GM13976 (cell line): ENCODE results near the gene CACNA2D4.

Experiments used
- DNase-seq: peaks from one replicate; pipeline ENCODE4 v3.0.0; 2012; ENCODE audit warnings: low spot score
- in situ Hi-C: fragments of 300-500 bp; cut with MboI; formaldehyde crosslinking; loops from one replicate; pipeline ENCODE4 v1.12.0; 2022; ENCODE audit warnings: low sequenced_read_pairs, mixed read lengths, inconsistent platforms; ENCODE audit not compliant: unreplicated experiment
- TF ChIP-seq, protein P1 (sequence below): IDR thresholded peaks from 2 replicates; pipeline ENCODE4 v1.5.1; 2012; ENCODE audit warnings: borderline replicate concordance, mild to moderate bottlenecking; ENCODE audit not compliant: insufficient read depth; ENCODE audit errors: extremely low read depth, missing control alignments, control extremely low read depth

The CACNA2D4 gene

DNA sequence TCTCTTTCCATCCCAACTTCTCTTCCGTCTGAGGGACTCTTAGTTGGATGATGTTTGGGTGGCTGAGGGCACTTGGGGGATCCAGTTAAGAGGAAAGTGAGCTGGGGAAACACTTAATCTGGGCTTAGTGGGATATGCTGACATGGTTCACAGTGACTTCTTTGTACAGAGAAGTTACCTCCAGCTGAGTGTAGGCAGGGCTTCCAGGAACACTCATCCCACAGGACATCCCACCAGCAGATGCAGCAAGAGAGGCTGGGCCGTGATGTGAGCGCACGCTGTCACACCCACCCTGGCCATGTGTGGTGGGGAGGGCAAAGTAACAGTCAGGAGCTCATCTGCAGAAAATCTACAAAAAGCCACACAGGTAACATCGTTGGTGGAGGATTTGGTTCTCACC lies 832 bp upstream of the CACNA2D4 start:
- DNase-seq: no peak
- in situ Hi-C loops: no loop called here
- TF ChIP-seq, protein P1, sequence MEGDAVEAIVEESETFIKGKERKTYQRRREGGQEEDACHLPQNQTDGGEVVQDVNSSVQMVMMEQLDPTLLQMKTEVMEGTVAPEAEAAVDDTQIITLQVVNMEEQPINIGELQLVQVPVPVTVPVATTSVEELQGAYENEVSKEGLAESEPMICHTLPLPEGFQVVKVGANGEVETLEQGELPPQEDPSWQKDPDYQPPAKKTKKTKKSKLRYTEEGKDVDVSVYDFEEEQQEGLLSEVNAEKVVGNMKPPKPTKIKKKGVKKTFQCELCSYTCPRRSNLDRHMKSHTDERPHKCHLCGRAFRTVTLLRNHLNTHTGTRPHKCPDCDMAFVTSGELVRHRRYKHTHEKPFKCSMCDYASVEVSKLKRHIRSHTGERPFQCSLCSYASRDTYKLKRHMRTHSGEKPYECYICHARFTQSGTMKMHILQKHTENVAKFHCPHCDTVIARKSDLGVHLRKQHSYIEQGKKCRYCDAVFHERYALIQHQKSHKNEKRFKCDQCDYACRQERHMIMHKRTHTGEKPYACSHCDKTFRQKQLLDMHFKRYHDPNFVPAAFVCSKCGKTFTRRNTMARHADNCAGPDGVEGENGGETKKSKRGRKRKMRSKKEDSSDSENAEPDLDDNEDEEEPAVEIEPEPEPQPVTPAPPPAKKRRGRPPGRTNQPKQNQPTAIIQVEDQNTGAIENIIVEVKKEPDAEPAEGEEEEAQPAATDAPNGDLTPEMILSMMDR: no peak

DNA sequence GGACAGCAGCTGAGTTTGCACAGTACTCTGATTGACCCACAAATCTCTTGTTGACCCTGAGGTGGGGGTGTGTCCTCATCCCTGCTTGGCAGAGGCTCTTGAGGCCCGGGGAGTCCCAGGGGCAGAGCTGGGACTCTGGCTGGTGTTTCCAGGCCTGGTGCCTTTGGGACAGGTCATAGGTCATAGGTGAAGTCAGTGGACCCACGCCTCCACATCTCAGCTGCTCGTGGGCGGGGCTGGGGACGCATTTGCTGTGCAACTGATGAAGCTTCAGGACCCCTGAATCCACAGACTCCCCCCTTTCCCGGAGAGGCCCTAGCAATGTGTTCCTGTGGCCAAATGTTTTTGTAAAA lies 408 bp upstream of the CACNA2D4 start:
- in situ Hi-C loops: no loop called here
- TF ChIP-seq, protein P1: no peak
- DNase-seq: no peak

DNA sequence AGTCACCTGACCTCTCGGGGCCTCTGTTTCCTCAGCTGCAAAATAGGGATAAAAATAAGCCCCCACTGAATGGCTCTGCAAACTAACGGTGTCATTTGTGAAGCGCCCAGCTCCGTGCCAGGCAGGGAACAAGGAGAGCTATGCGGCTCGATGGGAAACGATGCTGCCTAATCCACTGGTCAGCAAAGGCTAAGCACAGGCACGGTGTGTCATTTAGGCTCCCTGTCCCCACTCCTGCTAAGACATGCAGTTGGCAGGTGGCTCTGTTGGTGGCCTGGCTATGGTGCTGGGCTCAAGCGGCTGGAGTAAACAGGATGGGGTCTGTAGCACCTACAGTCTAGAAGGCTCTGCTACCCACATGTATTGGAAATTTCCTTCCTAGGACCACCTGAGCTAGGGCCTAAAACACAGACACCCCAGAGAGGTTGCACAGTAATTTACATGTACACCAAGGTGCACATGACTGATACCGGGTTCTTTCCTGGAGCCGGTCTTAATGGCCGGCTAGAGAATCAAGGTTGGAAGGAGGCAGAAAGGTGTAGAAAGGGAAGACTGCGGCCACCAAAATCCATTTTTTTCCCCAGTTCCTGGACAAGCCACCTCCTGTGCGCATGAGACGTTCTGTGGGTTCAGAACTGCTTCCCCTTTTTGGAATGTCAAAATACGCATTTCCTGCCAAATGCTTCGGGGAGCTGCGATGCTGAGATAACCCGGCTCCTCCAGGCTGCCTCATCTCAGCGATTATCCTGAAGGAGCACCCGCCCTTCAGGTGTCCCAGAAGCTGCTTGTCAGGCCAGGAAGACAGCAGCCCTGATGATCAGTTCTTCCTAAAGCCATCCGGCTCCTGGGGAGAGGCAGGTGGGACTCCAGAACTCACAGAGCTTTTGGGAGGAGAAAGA lies 1.0 kb downstream of the CACNA2D4 start:
- TF ChIP-seq, protein P1: no peak
- DNase-seq: peak; percentile 23
- in situ Hi-C loops: no loop called here

DNA sequence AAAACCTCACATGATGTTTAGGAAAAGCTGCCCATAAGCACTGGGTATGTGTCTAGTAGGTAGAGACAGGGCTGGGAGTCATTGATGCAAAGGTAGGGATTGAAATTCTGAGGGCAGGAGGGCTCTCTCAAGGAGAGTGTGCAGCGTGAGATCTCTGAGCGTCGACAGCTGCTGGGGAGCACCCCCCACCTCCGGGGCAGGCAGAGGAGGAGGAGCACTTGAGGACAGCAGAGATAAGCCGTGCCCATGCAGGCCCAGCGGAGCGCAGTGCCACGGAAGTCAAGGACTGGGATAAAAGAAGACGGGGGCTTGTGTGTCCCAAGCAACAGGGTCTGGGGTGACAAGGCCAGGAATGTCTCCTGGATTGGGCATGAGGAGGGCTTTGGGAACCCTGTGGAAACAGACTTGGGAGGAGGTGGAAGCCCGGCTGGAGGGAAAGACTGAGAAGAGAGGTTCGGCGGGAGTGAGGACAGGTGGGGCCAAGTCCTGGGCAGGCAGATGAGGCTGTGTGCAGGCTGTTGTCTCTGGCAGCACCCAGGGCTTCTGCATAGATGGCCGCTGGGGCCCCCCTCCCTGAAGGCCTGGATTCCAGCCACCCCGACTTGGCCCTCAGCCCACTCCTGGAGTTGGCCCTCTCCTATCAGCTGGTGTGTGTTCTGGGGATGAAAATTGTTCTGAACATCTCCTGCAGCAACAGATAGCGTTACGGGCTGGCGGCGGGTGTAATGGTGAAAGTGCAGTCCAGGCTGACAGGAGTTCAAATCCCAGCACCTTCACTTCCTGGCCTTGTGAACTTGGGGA lies 1.9 kb downstream of the CACNA2D4 start:
- in situ Hi-C loops: no loop called here
- peak; percentile 19 for DNase-seq
- TF ChIP-seq, protein P1: no peak

DNA sequence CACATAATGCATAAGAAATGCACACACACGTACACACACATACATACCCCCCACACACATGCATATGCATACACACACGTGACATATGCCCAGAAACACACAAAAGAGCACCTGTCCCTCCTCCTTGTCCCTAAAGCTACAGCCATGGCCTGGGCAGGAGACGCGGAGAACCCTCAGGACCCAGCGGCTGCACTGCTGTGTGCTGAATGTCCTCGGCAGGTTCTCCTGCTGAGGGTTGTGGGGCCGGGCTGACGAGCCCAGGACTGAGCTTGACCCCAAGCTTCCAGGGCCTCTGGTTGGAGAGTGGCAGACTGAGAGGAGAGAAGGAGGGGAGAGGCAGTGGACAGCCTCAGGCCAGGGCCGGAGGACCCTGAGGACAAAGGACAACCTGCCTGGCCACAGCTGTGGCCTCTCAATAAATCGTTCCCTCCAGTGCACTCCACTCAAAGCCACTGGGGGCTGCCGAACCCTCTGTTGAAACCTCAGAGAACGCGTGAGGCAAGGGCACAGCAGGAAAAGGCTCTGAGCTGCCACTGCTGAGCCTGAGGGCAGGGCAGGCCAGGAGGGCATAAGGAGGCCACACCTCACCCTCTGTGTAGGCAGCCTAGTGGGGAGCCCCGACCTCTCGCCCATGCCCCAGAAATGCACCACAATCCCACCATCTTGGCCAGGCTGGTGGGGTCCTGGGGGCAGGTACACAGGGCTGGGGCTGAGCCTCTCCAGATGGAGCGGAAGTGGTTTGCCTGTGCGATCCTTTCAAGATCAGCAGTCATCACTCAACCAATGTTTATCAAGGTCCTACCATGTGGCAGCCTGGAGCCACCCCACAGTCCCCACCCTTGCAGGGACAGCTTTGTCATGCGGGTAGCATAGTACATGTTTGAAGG lies 3.1 kb downstream of the CACNA2D4 start:
- DNase-seq: peak; percentile 22
- in situ Hi-C loops: no loop called here
- TF ChIP-seq, protein P1: no peak
